HG03095 (cell line): ENCODE results near the gene EDN1.

Source experiments
- ATAC-seq: cut with Tn5 transposase; IDR thresholded peaks from one replicate; pipeline ENCODE4 v1.9.1; 2021; ENCODE audit warnings: moderate library complexity; ENCODE audit not compliant: unreplicated experiment

Gene EDN1

DNA sequence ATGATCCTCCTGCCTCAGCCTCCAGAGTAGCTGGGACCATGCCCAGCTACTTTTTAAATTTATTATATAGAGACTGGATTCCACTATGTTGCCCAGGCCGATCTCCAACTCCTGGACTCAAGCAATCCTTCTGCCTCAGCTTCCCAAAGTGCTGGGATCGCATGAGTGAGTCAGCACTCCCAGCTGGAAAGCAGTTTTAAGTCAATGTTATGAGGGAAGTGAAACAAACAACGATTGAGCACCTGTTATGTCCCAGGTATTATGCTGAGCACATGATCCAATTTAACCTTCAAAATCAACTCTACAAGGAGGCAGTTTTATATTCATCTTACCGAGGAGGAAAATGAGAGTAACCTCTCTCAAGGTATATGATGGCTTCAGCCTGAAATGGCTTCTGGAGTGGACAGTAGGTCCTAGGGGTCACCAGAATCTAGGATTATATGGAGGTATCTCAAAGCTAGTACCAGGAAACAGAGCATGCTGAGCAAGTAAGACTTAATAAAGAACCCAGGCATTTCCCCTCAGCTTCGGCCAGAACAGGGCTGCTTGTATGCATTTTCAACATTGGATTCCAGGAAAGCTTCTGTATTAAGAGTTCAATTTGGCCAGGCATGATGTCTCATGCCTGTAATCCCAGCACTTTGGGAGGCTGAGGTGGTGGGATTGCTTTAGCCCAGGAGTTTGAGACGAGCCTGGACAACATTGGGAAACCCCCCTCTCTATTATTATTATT, 55.0 kb downstream of the EDN1 start:
- no peak for ATAC-seq

DNA sequence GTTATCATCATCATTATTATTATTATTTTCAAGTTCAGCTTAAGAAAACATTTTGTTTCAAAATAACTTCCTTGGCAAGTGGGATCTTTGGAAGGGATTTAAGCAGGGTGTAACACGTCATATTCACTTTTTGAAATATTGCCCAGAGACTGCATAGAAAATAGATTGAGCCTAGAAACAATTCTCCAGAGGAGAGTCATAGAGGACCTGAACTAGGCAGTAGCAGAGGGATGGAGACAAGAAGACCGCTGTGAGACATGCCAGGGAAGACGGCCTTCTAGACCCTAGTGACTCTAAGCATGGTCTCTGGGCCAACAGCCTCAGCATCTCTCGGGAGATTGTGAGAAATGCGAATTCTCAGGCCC, 55.5 kb downstream of the EDN1 start:
- ATAC-seq: no peak
